Trophoblast cell (in vitro differentiated cells and primary cell): ENCODE measurements around the gene DNAJC8.
A peak's percentile ranks its signal among the peaks of the same experiment; 100 is the strongest.

Experiments used
- DNase-seq, 2 donors: peaks; one replicate each; pipeline ENCODE4 v3.0.0-alpha.2; 2016
- H2AFZ ChIP-seq: 2 replicates; pipeline ENCODE4 v1.6.1; 2013; ENCODE audit warnings: low read length, moderate library complexity, mild to moderate bottlenecking; ENCODE audit not compliant: insufficient read depth, poor library complexity
- H2AK5ac ChIP-seq: 2 replicates; pipeline ENCODE4 v1.6.1; 2013; ENCODE audit warnings: mild to moderate bottlenecking, low read length
- H2BK120ac ChIP-seq: 2 replicates; pipeline ENCODE4 v1.6.1; 2013; ENCODE audit warnings: low read length, mild to moderate bottlenecking, moderate library complexity; ENCODE audit not compliant: insufficient read depth, poor library complexity
- H2BK12ac ChIP-seq: 2 replicates; pipeline ENCODE4 v1.6.1; 2013; ENCODE audit warnings: mild to moderate bottlenecking, low read length, moderate library complexity
- H2BK5ac ChIP-seq: 2 replicates; pipeline ENCODE4 v1.6.1; 2013; ENCODE audit warnings: low read length, low read depth, moderate library complexity, mild to moderate bottlenecking; ENCODE audit not compliant: poor library complexity
- H3K14ac ChIP-seq: 2 replicates; pipeline ENCODE4 v1.6.1; 2013; ENCODE audit warnings: mild to moderate bottlenecking, low read length
- H3K18ac ChIP-seq: 2 replicates; pipeline ENCODE4 v1.6.1; 2013; ENCODE audit warnings: mild to moderate bottlenecking, low read length
- H3K23ac ChIP-seq: 2 replicates; pipeline ENCODE4 v1.6.1; 2013; ENCODE audit warnings: low read length
- H3K27ac ChIP-seq: 2 replicates; pipeline ENCODE4 v1.5.1; 2013; ENCODE audit warnings: low read depth, mild to moderate bottlenecking, inconsistent platforms, low read length, moderate library complexity
- H3K27me3 ChIP-seq: 2 replicates; pipeline ENCODE4 v1.6.1; 2013; ENCODE audit warnings: inconsistent platforms, mild to moderate bottlenecking, low read length, moderate library complexity; ENCODE audit not compliant: insufficient read depth
- H3K36me3 ChIP-seq, 2 experiments: 1 replicate in 1 of 2; 2 replicates in 1 of 2; pipeline ENCODE4 v1.6.1; 2013; ENCODE audit warnings: low read length in 2 of 2, mild to moderate bottlenecking in 2 of 2, moderate library complexity in 1 of 2; ENCODE audit not compliant: insufficient read depth in 2 of 2, control insufficient read depth in 1 of 2
- H3K4ac ChIP-seq: 2 replicates; pipeline ENCODE4 v1.6.1; 2013; ENCODE audit warnings: low read depth, mild to moderate bottlenecking, low read length, moderate library complexity
- H3K4me1 ChIP-seq, 2 experiments: 1 replicate in 1 of 2; 2 replicates in 1 of 2; pipeline ENCODE4 v1.6.1; 2013; ENCODE audit warnings: low read length in 2 of 2, mild to moderate bottlenecking in 2 of 2, moderate library complexity in 1 of 2; ENCODE audit not compliant: insufficient read depth in 2 of 2, control insufficient read depth in 1 of 2
- H3K4me2 ChIP-seq: 2 replicates; pipeline ENCODE4 v1.6.1; 2013; ENCODE audit warnings: inconsistent platforms, mild to moderate bottlenecking, low read length, moderate library complexity
- H3K4me3 ChIP-seq: 2 replicates; pipeline ENCODE4 v1.5.1; 2013; ENCODE audit warnings: mild to moderate bottlenecking, low read depth, low read length, inconsistent platforms
- H3K79me1 ChIP-seq: one replicate; pipeline ENCODE4 v1.6.1; 2013; ENCODE audit warnings: low read length
- H3K79me2 ChIP-seq: 2 replicates; pipeline ENCODE4 v1.6.1; 2013; ENCODE audit warnings: low read length, mild to moderate bottlenecking; ENCODE audit not compliant: control insufficient read depth, insufficient read depth, poor library complexity
- H3K9ac ChIP-seq: 2 replicates; pipeline ENCODE4 v1.6.1; 2013; ENCODE audit warnings: mild to moderate bottlenecking, low read length
- H3K9me3 ChIP-seq: 2 replicates; pipeline ENCODE4 v1.6.1; 2013; ENCODE audit warnings: low read depth, mild to moderate bottlenecking, control low read depth, inconsistent platforms, low read length; ENCODE audit not compliant: insufficient read depth
- H4K12ac ChIP-seq: 2 replicates; pipeline ENCODE4 v1.6.1; 2013; ENCODE audit warnings: low read depth, mild to moderate bottlenecking, low read length, moderate library complexity
- H4K8ac ChIP-seq: 2 replicates; pipeline ENCODE4 v1.6.1; 2013; ENCODE audit warnings: low read depth, mild to moderate bottlenecking, low read length, moderate library complexity
- H4K91ac ChIP-seq: one replicate; pipeline ENCODE4 v1.6.1; 2013; ENCODE audit warnings: low read depth, mild to moderate bottlenecking, low read length, moderate library complexity
- WGBS: extraction: QIAGEN DNeasy Blood & Tissue Kit; methylation state at CpG from one replicate; pipeline ENCODE4 v1.1.7; 2013; ENCODE audit warnings: missing lambda C conversion rate; ENCODE audit not compliant: insufficient read length, insufficient coverage; ENCODE audit errors: extremely low coverage; 5-methylcytosine and 5-hydroxymethylcytosine counted together

Gene DNAJC8

DNA sequence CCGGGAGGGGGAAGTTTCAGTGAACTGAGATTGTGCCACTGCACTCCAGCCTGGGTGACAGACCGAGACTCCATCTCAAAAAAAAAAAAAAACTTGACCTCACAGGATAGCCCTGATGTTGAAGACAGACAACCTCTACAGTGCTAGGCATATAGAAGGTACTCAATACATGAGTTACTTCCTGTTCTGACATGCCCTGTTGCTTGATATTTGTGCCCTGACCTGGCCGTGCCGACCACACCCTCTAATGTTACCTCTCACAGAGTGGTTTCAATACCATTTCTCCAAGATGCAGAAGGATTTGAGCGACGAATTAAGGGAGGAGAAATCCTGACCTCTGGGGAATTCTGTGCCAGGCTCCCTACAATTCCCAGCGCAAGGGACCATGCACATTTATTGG lies 61.6 kb downstream of the DNAJC8 start:
- Histone ChIP-seq H3K79me2 (no peaks in the 10 kb centered on the region), H3K4me1 (no peaks in the 10 kb centered on the region), H3K9ac (no peak overlapping the region), H3K4ac (no peak overlapping the region), H3K9me3 (no peaks in the 10 kb centered on the region), H3K23ac (no peak overlapping the region), H4K12ac (no peak overlapping the region), H2AK5ac (no peak overlapping the region), H3K79me1 (no peaks in the 10 kb centered on the region), H2BK5ac (no peak overlapping the region), H2AFZ (no peak overlapping the region), H2BK120ac (no peak overlapping the region), H3K36me3 (no peaks in the 10 kb centered on the region), H3K4me2 (no peak overlapping the region), H3K27ac (no peak overlapping the region), H3K14ac (no peak overlapping the region), H4K8ac (no peak overlapping the region), H2BK12ac (no peak overlapping the region), H3K18ac (no peak overlapping the region), H3K4me3 (no peak overlapping the region), H3K27me3 (no peaks in the 10 kb centered on the region), H4K91ac (no peak overlapping the region)
- DNase-seq: no peak
- WGBS: no CpG with 5 or more reads among the region's 7 CpGs

DNA sequence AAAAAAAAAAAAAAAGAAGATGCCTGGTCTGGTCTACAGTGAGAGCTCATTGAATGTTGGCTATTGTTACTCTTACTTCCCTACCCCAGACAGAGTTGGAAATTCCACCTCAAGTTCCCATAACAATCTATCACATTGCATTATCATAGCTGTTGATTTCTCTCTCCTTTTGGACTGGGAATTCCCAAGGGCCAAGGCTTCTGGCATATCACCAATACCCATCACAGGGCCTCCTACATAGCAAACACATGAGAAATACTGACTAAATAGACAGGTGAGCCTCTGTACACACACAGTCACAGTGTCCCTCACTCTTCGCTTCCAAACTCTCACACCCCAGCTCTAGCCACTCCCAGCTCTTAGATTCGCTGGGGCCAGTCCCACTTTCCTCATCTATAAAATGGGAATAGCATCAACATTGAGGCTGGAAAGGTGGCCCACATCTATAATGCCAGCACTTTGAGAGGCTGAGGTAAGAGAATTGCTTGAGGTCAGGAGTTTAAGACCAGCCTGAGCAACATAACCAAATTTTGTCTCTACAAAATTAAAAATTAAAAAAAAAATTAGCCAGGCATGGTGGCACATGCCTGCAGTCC lies 62.7 kb downstream of the DNAJC8 start:
- Histone ChIP-seq H4K91ac (no peak overlapping the region), H4K8ac (no peak overlapping the region), H2BK120ac (no peak overlapping the region), H3K9ac (no peak overlapping the region), H3K4me3 (no peak overlapping the region), H3K9me3 (no peaks in the 10 kb centered on the region), H3K4ac (no peak overlapping the region), H3K23ac (no peak overlapping the region), H2AK5ac (no peak overlapping the region), H2AFZ (no peak overlapping the region), H2BK12ac (no peak overlapping the region), H2BK5ac (no peak overlapping the region), H3K79me1 (no peaks in the 10 kb centered on the region), H3K36me3 (no peaks in the 10 kb centered on the region), H3K79me2 (no peaks in the 10 kb centered on the region), H3K4me2 (no peak overlapping the region), H3K18ac (no peak overlapping the region), H4K12ac (no peak overlapping the region), H3K14ac (no peak overlapping the region), H3K27ac (no peak overlapping the region), H3K27me3 (no peaks in the 10 kb centered on the region), H3K4me1 (no peaks in the 10 kb centered on the region)
- no CpG with 5 or more reads among the region's 2 CpGs for WGBS
- peak in 1 of 2 donors; percentile 38 for DNase-seq

DNA sequence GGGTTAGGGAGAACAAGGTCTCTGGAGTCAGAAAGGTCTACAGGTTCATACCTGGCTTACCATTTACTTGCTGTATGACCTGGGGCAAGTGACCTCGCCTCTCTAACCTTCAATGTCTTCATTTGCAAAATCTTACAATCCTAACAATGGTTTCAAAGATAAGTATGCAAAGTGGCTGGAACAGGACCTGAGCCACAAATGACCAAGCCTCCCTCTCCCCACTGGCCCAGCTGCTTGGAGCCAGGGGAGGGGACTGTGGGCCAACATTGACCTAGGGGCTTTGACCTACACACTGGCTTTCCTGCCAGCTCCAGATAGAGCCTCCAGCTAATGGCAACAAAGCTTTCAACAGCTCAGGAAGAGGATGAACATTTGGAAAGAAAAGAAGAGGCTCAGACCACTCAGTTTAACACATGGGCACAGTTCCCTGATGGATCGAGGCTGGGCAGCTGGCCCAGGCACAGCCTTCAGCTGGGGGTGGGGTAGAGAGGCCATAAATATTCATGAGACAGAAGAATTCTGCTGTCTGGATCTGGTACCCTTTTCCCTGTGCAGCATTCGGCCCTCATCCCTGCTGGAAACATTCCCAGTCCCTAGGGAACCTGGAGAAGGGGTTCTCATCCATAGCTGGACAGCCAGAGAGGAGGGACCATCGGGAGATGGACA lies 69.2 kb downstream of the DNAJC8 start:
- no peaks in the 10 kb centered on the region for H3K79me1 ChIP-seq
- H3K9me3 ChIP-seq: peaks cover 1% of the 10 kb centered on the region
- H4K12ac ChIP-seq: no peak overlapping the region

DNA sequence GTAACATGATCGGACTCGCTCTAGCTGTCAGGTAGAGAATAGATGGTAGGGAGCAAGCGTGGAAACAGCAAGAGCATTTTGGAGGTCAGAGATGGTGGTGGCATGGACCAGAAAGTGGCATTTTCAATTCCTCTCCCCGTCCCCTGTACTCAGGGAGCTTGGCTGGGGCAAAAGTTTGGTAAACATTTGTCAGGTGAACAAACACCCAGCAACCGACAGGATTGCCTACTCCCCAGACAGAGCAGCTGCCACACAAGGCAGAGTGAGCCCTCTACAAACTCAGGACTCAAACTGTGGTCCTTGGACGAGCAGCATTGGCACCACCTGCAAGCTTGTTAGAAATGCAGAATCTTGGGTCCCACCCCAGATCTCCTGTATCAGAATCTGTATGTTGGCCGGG lies 70.7 kb downstream of the DNAJC8 start:
- H4K91ac ChIP-seq: no peak overlapping the region
- H3K36me3 ChIP-seq: no peaks in the 10 kb centered on the region
- no peak overlapping the region for H4K8ac ChIP-seq
- H2BK120ac ChIP-seq: no peak overlapping the region
- H4K12ac ChIP-seq: no peak overlapping the region
- H3K27me3 ChIP-seq: no peaks in the 10 kb centered on the region
- no peak overlapping the region for H3K23ac ChIP-seq
- DNase-seq: no peak
- no peak overlapping the region for H3K14ac ChIP-seq
- H3K4me2 ChIP-seq: no peak overlapping the region
- no peak overlapping the region for H3K4me3 ChIP-seq
- no peak overlapping the region for H3K18ac ChIP-seq
- no peak overlapping the region for H2AK5ac ChIP-seq
- H3K9me3 ChIP-seq: peaks cover 1% of the 10 kb centered on the region
- H3K4ac ChIP-seq: no peak overlapping the region
- H3K9ac ChIP-seq: peak overlapping the region; percentile 42
- no peak overlapping the region for H2BK5ac ChIP-seq
- no CpG with 5 or more reads among the region's 7 CpGs for WGBS
- H2AFZ ChIP-seq: no peak overlapping the region
- peaks cover 5 to 8% of the 10 kb centered on the region in 2 experiments for H3K4me1 ChIP-seq
- no peak overlapping the region for H3K27ac ChIP-seq
- no peaks in the 10 kb centered on the region for H3K79me1 ChIP-seq
- no peak overlapping the region for H2BK12ac ChIP-seq
- no peaks in the 10 kb centered on the region for H3K79me2 ChIP-seq

More for the DNA sequence above, 69.2 kb downstream of the DNAJC8 start:
- Histone ChIP-seq H3K14ac (no peak overlapping the region), H2AFZ (no peak overlapping the region), H3K36me3 (no peaks in the 10 kb centered on the region), H4K91ac (no peak overlapping the region), H3K27ac (no peak overlapping the region), H3K4me2 (no peak overlapping the region), H3K79me2 (no peaks in the 10 kb centered on the region), H3K23ac (no peak overlapping the region), H3K4me1 (peaks cover 5 to 8% of the 10 kb centered on the region in 2 experiments), H3K27me3 (no peaks in the 10 kb centered on the region), H3K18ac (no peak overlapping the region), H2BK12ac (no peak overlapping the region), H3K4me3 (no peak overlapping the region), H3K4ac (no peak overlapping the region), H2BK5ac (no peak overlapping the region), H2BK120ac (no peak overlapping the region), H3K9ac (no peak overlapping the region), H2AK5ac (no peak overlapping the region), H4K8ac (peak overlapping the region; percentile 20)
- no CpG with 5 or more reads among the region's 4 CpGs for WGBS
- no peak for DNase-seq
